Mesenteric fat pad (tissue), 1 donor: ENCODE results near the gene SLX9. TPM values are rescaled to one million over a fixed set of nuclear protein-coding genes. Genes with fewer than 3 reads are reported as not detected.

Experiments
- DNase-seq: peaks from one replicate; pipeline ENCODE4 v3.0.0-alpha.2; 2020; ENCODE audit warnings: low spot score
- total RNA-seq: library from RNA; stranded (reverse); fragmentation: NEBNext Ultra II Directional; extraction: Animal tissue kit (Norgen Biotek cat#: 25700); gene quantifications from one replicate; pipeline ENCODE4 v1.2.1, GENCODE V29; 2021
- donor health status: DM: yes; HTN: yes; CAD: no.

Gene SLX9
- total RNA-seq, 1 donor from 2014 or later, result 31.8 TPM

DNA sequence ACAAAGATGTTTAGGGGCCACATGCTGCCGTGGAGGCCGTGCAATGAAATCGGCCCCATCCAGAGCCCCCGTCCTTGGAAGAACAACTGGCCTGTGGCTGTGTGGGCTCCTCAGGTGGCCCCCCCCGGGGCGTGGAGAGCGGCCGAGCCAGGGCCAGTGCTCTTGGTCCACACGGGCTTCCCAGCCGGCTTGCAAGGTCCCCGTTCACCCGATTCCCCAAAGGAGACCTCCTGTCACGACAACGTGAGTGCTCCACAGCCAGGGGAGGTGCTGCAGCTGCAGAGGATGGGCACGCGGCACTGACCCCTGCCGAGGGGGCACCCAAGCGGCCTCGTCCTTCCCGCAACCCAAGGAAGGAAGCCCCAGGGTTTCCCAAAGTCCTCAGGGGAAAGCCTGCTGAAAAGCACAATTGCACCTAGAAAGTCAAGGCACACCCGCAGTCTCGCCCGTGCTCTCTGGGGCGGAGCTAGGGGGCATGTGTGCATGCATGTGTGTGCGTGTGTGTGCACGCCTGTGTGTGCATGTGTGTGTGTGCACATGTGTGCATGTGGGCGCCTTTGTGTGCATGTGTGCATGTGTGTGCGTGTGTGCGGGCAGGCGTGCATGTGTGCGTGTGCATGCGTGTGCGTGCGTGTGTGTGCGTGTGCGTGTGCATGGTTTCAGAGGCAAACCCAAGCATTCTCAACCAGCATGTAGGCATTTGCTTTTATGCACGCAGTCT lies 48.2 kb downstream of the SLX9 start:
- no peak for DNase-seq

DNA sequence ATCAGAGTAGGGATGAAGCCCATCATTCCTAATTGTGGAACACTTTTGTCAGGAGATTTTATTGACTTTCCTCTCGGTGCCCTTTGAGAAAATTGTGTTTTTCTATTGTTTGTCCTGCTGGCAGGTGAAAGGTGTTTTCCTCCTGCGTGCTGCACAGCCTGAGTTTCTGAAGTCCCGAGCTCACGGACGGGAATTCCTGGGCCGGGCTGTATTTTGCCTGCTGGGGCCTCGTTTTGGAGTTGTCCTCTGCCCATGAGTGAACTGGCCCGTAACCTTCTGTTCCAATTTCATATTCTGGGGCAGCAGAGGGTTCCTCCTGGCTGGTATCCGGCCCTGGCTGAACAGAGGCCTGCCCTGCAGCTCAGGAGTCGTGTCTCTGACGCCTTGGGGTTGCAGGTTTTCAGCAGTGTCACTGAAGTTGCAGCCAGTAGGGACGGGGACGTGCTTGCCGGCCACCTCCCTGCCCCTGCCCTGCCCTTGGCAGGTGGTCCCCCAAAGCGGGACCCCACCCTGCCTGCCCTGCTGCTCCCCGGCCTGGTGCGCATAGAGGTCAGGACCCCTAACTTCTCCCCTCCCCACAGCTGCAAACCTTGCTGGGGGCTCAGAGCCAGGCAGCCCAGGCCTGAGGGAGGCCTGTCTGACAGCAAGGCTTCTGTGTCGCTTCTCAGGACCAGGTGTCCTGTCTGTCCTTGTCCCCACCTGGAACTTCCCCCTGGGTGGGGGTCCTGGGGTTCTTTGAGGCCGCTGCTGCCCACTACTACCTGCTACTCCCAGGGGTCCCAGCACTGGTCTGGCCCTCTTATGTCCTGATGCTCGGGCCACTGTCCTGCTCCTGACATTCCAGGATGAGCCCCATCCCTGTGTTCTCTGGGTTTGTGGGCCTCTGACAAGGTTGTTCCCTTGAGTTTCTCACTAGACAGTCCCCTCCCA lies 49.0 kb downstream of the SLX9 start:
- DNase-seq, result no peak

DNA sequence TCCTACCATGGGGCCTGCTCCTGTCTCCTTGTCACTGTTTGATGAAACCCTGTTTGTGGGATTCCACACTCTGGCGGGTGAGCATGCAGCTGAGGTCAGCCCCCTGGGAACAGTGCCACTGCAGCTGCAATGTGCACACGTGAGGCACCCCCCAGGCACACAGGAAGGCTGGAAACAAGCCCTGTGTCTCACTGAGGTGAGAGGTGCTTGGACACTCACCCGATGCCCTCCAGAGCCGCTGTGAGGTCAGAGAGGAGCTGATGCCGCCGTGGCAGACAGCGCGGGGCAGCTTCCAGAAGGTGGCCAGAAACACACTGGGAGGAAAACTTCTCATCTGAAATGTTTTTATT lies 49.7 kb downstream of the SLX9 start:
- no peak for DNase-seq

DNA sequence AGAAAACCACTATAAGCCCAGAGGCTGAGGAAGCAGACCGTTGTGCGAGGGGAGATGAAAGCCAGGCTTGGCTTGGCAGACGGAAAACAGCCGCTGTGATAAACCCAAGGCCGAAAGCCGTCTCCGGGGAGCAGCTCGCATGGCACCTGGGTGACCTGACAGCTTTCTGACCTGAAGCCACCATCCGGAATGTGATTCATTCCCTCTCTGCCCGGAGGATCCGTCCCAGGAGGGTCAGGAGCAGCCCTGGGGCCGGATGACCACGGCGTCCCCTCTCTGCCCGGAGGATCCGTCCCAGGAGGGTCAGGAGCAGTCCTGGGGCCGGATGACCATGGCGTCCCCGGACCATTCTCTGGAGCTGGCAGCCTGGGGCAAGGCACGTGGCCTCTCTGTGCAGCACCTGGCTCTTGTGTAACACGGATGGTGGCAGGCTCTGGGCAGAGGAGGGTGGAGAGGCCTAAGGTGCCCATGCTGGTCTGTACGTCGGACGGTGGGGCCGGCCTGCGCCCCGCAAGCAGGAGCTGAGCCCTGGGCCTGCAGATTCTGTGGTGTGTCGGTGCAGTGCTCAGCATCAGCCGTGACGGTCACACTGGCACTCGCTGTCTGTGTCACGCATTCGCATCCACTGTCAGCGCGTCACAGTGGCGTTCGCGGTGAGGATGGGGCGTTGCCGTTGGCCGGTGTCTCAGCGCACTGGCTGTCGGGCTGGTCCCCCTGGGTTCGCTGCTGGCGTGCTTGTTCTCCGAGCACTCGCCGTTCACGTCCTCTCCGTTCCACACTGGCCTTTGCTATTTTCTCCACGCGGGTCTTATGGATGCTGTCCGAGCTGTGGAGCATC lies 50.3 kb downstream of the SLX9 start:
- DNase-seq, result no peak

DNA sequence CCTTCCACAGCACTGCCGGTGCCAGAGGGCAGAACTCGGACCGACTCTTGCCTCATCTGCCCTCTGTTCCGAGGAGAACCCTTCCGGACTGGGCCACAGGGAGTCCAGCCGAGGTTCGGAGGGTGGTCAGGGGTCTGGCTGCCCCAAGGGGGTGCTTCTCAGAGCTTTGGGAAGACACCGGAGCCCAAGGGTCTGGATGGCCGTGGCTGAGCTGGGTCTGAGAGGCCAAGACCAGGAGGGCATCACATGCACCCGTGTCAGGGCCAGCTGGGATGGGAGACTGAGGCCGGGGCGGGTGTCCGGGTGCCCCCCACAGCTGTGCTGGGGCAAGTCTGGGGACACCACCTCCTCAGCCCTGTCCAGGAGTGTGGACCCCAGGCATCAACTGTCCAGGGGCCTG lies 51.1 kb downstream of the SLX9 start:
- no peak for DNase-seq

DNA sequence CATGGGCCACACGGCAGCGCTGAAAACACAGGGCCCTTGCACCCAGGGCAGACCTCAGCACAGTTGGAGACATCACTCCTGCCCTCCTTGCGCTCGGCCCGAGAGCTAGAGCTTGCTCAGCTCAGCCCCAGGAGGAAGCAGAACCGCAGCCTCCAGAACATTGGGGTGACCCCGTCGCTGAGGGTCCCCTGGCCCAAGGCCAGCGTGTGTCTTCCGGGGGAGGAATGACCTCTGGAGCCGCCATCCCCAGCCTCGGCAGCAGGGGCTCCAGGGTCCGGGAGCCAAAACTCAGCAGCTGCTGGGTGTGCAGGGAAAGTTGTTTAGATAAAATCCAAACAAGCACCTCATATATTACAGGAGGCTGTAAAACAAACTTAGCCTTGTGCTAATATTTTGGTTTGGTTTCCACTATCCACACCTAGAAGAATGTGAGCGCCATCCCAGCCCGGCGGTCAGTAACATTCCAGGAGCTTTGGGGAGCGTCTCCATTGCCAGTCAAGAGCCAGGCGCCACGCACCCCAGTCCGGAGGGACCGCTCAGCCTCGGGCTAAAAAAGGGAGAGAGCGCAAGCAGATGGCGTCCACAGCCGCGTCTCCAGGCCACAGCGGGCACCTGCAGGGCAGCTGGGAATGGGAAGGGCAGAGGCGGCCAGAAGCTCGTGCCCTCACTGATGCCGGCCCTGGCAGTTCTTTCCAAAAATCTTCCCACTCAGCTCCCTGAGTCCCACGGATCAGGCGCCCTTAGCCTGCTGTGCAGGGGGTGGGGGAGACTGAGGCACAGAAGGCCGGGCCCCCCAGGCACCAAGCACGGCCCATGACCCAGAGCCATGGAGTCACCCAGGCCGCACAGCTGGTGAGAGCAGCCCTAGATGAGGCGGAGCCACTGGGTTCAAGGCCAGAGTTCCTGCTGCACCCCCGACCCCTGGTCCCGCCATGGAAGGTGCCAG lies 52.0 kb downstream of the SLX9 start:
- DNase-seq, result no peak

DNA sequence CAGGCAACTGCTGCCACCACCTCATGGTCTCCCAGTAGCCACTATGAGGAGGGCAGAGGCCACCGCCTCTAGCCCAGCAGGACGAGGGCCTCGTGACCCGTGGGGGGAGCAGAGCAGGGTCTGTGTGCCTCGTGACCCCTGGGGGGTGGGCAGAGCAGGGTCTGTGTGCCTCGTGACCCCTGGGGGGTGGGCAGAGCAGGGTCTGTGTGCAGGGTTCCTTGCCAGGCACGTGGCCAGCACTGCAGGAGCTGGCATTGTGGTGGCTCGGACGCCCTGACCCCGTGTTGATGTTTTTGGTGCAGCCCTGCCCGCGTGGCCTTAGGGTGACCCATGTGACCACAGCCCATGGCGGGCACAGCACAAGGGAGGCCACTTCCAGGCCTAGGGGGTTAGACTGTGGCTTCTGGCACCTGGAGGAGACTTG lies 52.8 kb downstream of the SLX9 start:
- no peak for DNase-seq

DNA sequence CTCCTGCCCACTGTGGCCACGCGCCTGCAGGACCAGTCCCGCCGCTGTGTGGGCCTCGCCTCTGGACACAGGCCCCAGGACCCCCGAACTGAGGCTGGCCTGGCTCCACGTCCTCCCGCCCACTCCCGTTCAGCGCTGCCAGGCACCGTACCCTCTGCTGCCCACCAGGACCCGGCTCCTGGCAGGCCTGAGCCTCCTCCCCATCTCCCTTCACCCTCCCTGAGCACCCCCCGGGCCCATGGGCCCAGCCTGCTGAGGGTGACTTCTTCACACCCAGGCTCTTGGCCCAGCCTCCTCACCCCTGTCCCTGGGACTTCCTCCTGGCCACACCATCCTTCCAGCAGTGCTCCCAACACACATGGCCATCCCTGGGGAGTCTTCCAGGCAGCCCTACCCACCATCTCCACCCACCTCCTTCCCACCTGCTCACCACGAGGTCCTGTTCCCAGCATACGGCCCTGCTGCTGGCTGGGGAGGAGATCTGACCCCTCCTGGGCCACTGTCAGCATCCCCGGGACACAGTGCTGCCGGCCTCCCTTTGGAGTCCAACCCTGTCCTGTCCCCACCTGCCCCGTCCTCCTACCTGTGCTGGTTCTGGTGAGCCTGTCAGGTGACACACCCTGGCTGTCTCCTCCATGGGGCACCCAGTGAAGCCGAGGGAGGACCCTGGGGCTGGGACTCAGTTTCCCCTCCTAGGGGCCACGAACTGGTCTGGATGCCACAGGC lies 53.7 kb downstream of the SLX9 start:
- DNase-seq, result no peak

DNA sequence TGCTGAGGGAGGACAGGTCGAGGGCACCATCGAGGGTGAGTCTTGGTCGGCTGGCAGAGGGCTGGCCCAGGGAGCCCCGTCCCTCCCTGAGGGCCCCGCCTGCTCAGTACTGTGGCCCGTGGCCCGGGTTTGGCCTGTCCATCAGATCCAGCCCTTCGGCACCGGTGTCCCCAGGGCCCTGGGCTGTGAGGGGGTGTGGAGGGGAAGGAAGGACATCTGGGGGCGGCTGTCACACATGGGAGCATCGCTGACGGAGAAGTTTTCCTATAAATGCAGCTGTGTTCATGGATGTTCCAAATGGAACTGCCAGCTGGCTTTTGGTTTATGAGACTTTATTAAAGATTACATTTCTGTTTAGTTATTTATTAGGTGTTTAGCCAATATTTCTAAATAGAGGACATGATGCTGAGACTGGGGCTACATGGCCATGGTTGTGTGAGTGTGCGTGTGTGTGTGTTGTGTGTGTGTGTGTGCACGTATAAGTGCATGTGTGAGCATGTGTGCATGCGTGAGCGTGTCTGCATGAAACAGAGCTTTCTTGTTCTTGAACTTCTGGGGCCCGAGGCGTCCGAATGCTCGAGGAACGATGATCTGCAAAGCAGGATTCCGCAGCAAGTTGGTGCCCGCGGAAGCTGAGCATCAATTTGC lies 54.3 kb downstream of the SLX9 start:
- DNase-seq, result no peak

DNA sequence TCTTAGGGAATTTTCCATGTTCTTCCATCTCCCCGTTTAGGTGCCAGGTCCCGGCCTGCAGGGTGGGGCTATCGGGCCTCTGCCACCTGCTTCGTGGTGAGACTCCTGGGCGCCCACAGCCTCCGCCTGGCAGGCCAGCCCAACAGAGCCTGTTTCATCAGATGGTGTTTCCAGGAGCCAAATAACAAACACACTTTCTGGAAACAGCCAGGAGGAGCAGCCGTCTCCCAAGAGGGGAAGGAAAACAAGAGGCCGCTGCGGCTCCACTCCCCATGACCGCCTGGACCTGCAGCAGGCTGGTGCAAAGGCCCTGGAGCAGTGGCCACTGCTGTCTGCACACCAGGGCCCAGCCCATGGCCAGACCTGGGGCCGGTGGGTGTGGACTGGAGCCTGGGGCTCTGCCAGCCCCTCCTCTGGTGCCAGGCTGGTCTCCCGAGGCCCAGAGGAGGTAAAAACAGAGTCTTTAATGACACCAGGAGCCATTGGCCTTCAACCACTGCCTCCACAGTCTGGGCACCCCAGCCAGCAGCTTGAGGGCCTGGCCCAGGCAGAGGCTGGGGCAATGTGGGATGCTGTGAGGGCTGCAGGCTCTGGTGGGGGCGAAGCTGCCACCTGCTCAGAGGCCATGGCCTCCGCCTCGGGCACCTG lies 55.0 kb downstream of the SLX9 start:
- no peak for DNase-seq

DNA sequence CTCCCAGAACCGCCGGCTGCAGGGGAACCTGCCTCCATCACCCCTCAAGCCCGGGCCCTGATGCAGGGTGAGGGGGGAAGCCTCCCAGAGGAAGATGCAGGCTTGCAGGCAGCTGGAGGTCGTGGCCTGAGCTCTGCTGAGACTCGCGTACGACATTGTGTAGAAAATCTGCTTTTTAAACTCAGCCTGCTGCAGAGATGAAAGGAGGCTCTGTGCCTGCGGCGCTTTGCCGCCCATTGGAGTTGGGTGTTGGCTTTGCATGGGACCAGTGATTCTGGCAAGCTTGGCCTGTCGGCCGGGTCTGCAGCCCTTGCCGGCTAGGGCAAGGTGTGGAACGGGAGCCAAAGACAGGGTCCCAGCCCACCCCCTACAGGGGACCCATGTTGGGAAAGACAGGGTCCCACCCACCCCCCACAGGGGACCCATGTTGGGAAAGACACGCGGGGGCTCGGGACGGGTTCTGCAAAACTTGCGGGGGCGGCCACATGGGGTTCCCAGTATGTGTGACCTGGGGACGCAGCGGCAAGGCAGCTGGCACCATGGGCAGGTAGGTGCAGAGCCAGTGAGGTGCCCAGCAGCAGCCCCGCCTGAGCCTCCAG lies 55.6 kb downstream of the SLX9 start:
- DNase-seq, result no peak

DNA sequence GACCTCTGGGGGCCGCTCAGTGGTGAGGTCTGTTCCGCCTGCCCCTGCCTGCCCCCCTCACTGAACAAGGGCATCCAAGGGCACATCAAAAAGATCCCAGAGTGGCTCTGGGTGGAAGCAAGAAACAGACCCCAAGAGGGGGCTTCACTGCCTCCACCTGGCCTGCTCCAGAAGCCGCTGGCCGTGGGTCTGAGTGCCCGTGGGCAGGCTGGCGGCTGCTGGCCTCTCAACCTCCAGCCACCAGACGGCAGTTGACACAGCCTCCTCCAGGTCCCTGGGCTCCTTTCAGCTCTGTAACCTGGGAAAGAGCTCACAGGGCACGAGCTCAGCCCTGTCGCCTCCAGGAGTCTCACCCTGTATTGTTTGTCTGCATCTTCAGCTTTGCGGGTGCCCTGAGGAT lies 56.3 kb downstream of the SLX9 start:
- no peak for DNase-seq

DNA sequence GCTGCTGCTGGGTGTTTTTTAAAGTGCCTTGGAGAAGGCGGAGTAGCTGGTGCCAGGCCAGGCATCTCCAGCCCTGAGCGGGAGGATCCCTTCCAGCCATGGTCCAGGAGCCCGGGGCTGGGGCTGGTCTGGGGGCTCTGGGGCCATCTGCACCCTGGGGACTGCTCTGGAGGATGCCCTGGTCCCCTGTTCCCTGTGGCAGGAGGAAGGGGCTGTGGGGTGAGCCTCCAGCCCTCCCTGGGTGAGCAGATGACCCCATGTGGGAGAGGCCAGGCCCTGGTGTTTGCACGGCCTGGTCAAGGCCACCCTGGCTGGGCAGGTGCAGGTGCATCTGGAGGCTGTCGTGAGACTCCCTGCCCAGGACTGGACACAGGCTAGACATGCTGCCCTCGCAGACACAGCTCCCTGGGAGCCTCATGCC lies 56.7 kb downstream of the SLX9 start:
- no peak for DNase-seq

DNA sequence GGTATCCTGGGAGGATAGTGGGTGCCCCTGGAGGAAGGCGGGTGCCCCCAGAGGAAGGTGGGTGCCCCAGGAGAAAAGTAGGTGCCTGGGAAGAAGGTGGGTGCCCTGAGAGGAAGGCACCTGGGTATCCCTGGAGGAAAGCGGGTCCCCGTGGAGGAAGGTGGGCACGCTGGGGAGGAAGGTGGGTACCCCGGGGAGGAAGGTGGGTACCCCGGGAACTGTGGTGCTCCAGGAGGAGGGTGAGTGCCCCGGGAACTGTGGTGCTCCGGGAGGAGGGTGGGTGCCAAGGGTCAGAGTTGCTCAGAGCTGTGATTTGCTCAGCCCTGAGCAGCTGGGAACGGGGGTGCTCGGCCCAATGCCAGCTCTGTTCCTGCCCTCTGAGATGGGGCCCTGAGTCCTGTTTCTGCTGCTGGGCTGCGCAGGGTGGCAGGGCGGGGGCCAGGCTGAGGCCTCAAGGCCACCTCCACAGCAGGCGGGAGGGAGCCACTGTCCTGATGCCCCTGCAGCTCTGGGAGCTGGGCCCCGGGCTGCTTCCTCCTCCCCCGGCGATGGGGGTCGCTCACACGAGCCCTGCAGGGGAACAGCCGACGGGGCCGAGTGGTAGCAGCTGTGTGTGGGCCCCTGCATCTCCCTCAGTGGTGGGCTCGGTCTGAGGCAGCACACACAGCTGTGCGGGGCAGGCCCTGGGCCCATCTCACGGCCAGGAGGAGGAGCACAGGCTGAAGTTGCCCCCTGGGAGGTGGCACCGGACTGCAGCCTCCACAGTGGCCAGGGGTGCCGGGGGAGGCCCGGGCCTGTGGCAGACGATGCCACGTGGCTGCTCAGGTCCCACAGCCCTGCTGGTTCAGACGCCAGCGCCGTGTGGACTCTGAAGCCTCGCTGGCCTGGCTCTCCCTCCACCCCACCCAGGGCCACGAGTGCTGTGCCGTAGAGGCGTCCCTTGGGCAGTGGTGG lies 57.4 kb downstream of the SLX9 start:
- DNase-seq, result no peak

DNA sequence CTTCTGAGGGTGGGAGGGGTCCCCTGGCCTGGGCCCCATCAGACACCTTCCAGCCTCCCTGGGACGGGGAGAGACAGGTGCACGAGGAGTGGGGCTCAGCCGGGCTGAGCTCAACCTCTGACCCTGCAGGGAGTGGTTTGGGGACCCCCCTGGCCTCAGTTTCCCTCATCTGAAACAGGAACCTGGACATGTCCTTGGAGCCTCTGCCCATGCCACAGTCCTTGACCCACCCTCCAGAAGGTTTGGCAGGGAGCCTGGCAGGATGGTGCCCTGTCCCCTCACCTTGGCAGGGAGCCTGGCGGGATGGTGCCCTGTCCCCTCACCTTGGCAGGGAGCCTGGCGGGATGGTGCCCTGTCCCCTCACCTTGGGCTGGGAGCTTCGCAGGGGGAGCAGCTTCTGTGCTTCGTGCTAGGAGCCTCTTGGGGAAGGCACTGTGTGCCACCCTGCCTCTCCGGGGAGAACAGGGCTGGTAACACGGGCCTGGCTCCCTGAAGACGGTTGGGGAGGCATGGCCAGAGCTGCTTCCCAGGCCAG lies 58.3 kb downstream of the SLX9 start:
- no peak for DNase-seq

DNA sequence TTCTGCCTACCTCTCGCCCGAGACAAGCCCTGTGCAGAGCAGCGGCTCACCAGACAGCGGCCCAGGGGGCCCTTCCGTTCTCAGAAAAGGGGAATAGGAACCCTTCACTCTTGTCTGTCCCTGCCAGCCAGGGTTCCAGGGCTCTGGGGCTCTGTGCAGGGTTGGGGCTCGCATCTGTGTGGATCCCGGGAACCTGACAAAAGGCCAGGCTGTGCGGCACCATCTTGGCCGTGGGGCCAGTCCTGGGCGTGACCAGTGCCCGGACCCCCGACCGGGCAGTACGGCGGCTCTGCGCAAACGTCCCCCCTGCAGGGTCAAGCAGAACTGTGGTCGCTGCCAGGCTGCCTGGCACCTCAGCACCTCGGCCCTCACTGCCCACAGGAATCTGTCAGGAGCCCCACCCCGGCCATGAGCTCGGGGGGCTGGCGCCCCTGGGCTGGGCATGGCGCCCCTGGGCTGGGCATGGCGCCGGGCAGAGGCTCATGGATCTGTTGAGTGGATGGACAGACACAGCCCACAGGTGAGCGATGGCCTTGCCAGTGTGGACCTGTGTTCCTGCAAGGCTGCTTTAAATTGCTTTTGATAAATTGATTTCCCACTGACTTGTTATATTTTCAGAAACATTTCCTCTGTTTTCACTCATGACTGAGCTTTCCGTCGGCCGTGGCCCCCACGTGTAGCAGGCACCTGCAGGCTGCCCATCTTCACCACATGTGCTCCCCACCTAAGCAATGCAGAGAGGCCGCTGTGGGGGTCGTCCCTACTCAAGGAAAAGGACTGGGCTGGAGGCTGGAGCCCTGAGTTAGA lies 59.0 kb downstream of the SLX9 start:
- DNase-seq, result no peak
